Measurements from ENCODE around the gene KY.

KY gene

DNA sequence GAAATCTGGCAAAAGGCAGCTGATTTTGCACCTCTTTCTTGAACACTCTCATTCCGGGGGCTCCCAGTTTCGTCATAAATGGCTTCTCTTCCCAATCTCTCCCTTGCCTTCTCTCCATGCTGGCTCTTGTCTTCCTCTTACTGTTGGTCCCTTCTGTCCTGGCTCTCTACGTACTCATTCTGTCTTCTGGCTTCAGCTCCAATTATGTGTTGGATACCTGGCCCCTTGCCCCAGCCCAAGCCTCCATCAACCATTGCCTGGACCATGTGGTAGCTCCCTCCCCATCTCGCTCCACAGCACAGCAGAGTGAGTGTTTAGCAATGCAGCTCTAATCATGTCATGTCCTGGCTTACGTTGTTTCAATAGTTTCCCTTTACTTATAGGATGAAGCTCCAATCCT is 21.7 kb upstream of the KY start:
- DNase-seq (ENCODE audit: low read depth), result no peak

- no peak for DNase-seq (ENCODE audit: low read depth)
Observed at GRCh38 chr3:134667956-134668355, 17.1 kb upstream of the KY start.

DNA sequence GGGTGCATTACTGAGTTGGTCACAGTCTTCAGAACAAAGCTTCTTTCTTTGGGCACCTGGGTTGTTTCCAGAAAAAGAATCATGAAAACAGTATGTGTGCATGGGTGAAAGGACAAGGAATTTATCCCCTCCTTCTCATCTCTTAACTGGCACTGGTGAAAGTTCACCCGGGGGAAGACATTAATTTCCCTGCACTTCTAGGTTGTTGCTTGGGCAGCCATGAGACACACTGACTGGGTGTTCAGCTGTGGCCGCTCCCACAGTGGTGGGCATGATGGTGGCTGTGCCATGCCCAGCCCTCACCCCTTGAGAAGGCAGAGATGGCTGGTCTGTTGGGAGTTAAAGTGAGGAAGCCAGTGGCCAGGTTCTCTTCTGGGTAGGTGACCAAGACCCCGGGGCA is 16.6 kb upstream of the KY start:
- no peak for DNase-seq (ENCODE audit: low read depth)

GRCh38 chr3:134666885-134667284 is 16.1 kb upstream of the KY start:
- DNase-seq (ENCODE audit: low read depth), result no peak

- no peak for DNase-seq (ENCODE audit: low read depth)
Observed at GRCh38 chr3:134666466-134666865, 15.6 kb upstream of the KY start.

- no peak for DNase-seq (ENCODE audit: low read depth)
Observed at GRCh38 chr3:134666052-134666451, 15.2 kb upstream of the KY start.

DNA sequence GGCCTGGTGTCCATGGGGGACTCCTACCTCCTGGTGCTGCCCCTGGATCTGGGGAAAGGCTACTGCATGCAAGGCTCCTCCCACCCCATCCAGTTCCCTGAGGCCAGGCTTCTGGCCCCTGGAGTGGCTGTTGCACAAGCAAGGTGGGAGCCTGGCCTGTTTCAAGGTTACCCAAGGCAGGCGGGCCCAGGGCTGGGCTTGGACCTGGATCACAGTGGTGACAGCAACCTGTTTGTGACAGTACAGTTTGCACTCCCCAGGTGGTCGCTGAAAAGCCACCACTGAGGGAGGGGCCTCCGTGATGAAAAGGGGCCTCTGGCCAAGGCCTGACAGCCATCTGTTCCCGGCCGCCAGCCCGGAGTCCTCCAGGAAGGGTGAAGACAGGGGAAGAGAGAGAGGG is 14.4 kb upstream of the KY start:
- DNase-seq (ENCODE audit: low read depth), result no peak

GRCh38 chr3:134663721-134664456 is 13.1 kb upstream of the KY start:
- no peak for DNase-seq (ENCODE audit: low read depth)

DNA sequence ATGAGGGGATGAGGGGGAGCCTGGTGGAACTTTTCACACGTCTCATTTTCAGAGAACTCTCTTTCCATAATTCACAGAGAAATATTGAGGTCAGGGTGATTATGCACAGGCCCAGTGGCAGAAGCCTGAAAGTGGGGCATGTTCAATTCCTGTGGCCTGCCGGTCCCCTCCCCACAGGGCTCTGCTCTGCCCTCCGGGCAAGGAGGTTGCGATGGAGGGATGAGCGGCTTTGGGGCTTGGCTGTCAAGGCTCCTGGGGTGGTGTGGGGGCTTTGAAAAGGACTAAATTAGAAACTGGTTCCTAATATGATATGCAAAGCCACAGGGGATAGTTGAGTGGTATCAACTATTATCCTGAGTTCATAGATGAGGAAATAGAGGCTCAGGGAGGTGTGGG is 9.2 kb upstream of the KY start:
- DNase-seq (ENCODE audit: low read depth), result no peak

DNA sequence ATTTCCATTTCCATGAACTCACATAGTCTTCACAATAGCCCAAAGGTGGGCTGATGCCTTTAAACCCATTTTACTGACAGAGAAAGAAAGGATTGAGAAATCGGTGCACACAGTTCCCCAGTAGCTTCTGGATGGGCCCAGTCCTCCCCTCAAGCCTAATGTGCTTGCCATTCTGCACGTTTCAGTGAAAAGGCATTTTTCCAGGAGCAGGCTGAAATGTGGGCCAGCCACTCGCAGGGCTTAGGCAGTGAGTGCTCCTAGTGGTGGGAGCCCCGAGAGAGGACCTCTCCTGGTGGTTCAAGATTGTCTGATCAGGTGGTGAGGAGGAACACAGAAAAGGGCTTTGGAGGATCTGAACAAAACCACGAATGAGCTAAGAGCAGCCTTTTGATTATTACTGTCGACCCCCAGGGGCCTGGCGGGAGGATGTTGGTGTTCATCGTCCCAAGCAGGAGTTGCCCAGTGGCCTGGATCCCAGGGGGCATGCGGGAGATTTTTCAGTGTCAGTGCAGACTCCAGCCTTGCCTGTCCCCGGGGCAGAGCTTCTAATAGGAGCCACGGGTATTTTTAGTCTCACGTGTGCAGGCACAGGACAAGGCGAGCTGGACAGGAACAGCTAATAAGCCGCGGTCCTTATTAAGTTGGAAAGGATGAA is 8.7 kb upstream of the KY start:
- no peak for DNase-seq (ENCODE audit: low read depth)

DNA sequence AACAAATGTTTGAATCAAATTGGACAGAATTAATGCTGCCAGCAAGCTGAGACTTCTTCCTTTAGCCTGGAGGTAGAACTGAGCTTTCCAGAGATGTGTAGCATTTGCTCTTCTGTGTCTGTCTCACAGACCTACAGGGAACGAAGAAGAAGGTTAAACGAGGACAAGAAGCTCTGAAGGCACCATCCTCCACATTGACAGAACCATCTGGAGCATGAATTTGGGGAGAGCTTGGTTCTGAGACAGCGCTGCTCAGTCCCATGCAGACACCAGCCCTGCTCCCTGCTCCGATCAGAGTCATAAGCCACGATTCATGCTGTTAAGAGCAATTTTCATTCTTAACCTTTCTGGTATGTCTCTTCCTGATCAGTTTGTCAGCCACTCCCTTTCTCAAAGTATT is 7.7 kb upstream of the KY start:
- no peak for DNase-seq (ENCODE audit: low read depth)

DNA sequence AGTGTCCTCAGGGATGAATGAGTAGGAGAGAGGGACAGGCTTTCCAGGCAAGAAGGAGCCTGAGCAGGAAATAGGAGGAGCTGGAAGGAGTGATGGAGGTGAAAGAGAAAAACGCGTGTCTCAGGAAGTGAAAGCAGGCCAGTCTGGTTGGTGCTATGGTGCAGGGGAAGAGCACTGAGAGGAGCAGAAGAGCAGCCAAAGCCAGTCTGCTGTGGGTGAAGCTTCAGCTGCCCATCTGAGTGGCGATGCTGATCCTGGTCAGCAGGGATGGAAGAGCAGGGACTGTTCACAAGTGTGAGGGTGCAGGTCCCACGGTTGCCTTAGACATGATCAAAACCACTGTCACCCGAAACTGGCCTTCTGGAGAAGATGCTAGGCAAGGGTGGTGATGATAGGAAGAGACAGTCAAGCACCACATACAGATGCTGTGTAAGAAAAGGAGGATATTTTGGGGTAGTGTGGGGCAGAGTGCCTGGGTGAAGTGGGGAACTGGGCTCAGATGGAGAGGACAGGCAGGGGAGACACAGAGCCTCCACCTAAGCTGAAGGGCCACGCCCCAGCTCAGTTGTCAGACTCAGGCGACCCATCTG is 5.5 kb upstream of the KY start:
- no peak for DNase-seq (ENCODE audit: low read depth)

DNA sequence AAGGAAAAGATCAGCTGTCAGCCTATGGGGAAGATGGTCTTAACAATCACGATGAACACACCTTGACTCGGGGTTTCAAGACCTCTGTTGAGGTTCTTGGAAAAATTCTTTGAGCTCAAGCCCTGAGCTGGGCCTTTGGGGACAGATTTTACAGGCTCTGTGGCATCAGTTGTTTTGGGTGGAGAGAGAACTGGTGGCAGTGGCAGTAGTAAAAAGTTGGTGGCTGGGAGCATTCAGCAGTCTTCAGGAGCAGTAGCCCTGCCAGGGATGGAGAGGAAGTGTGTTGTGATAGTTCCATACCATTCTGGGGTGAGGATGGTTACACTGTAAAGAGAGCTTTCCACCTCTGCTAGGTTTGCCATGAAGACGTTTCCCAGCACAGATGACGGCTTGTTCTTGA is 4.9 kb upstream of the KY start:
- DNase-seq (ENCODE audit: low read depth), result no peak

- no peak for DNase-seq (ENCODE audit: low read depth)
Observed at GRCh38 chr3:134654031-134654430, 3.2 kb upstream of the KY start.

- no peak for DNase-seq (ENCODE audit: low read depth)
Observed at GRCh38 chr3:134652886-134653630, 2.2 kb upstream of the KY start.

DNA sequence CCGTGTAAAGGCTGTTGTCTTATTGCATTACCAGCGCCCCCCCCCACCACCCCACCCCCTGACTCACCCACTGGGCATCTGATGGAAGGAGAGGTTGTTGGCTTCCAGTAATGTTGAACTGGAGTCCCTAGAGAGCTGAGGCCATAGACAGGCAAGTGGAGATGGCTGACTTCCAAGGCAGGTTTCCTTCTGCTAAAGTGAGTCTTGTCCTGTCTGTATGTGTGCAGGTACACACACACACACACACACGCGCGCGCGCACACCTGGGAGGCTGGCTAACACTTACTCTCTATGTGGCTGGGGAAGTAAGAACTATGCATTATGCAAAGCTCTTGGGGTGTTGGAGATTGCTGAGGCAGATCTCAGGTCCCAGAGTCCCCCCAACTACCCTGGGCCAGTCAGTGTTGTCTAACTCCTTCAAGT is 1.6 kb upstream of the KY start:
- DNase-seq (ENCODE audit: low read depth), result no peak

- no peak for DNase-seq (ENCODE audit: low read depth)
Observed at GRCh38 chr3:134651347-134652041, 672 bp upstream of the KY start.

GRCh38 chr3:134649106-134649705 is 1.6 kb downstream of the KY start:
- DNase-seq (ENCODE audit: low read depth), result no peak

- DNase-seq (ENCODE audit: low read depth), result no peak
Observed at GRCh38 chr3:134647902-134648760, 2.7 kb downstream of the KY start.

DNA sequence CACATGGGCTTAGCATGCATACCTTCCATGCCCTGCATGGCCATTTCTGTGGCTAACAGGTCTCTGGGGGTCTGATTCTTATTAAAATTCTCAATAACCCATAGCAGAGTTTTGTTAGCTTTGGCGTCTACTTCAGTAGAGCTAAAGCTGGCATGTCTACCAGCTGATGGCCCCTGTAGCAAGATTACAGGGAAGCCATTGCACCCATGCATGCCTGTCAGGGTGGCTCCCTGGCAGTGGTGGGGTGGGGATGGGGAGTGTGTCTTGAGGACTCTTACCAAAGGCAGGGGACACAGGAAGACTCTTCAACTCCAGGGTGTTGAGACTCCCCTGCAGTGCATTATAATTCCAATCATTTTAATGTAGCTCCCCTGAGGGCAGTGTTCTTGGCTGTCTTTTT is 4.7 kb downstream of the KY start:
- DNase-seq (ENCODE audit: low read depth), result no peak

DNA sequence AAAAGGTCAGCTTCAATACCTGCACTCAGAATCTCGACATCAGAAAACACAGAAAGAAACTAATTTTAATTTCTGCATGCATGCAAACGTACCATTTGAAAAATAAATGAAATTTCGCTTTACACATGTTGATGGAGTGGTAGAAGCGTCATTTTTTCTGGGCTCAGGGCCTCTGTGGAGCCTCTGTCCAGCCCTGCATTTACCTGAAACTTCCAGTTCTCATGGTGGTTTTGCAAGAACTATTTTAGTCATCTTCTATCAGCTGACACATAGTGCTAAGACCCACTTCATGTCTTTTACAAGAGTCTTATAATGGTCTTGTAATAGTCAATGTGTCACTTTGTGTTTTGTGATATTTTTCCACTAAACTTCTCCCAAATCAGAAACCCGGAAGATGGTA is 5.3 kb downstream of the KY start:
- DNase-seq (ENCODE audit: low read depth), result no peak
